ENCODE data around the gene BEST4. TPM values are rescaled to one million over a fixed set of nuclear protein-coding genes. Genes with fewer than 3 reads are reported as not detected.
A peak's percentile ranks its signal among the peaks of the same experiment; 100 is the strongest.
"Not testable (repeated sequence)": the region's sequence is repeated elsewhere in the genome, so short reads cannot be mapped to it uniquely, and the experiment has no call there.

BEST4 gene
- total RNA-seq, 1 experiment from 2014 or later, result not detected

GRCh38 chr1:44819196-44819607 is 31.2 kb upstream of the BEST4 start:
- H3K9ac ChIP-seq (ENCODE audit: low read length), result no peak overlapping the region
- no peaks in the 10 kb centered on the region for H3K27me3 ChIP-seq (ENCODE audit: low read length)
- H3K4me3 ChIP-seq (ENCODE audit: low read length), result peak overlapping the region; percentile 48; the same call in 1 of the 2 replicates
- intact Hi-C loops (cut with micrococcal nuclease), result no loop called here
- no peaks in the 10 kb centered on the region for H3K9me3 ChIP-seq (ENCODE audit: low read length)
- peak overlapping the region; percentile 59 for H3K4me2 ChIP-seq (ENCODE audit: low read length)
- H2AFZ ChIP-seq (ENCODE audit: low read length), result no peak overlapping the region
- H4K20me1 ChIP-seq (ENCODE audit: low read length), result no peaks in the 10 kb centered on the region
- H3F3A ChIP-seq (ENCODE audit: low read length, unreplicated experiment), result no peaks in the 10 kb centered on the region
- DNase-seq (no peak), ATAC-seq (no peak)
- H3K36me3 ChIP-seq (ENCODE audit: low read depth, low read length), result no peaks in the 10 kb centered on the region
- H3K4me1 ChIP-seq (ENCODE audit: insufficient read depth, low read length), result peaks cover 7% of the 10 kb centered on the region; the same call in 1 of the 2 replicates
- TF ChIP-seq EZH2phosphoT487 (IDR thresholded peaks at IDR 0.05; ENCODE audit: borderline replicate concordance, low read length) (no peak), EZH2 (IDR thresholded peaks at IDR 0.05; ENCODE audit: low read length, unreplicated experiment) (no peak), CTCF (conservative IDR thresholded peaks at IDR 0.05; ENCODE audit: low read depth, low read length) (no peak)
- CTCF ChIA-PET, result interaction anchor here (0.5 to 0.8 kb wide), 2 partner anchors 19 to 92 kb away, joined by 5 to 15 read pairs; partner anchors contain the start of gene PLK3
- H3K27ac ChIP-seq (ENCODE audit: low read length), result 0 out of 2 replicates have a peak overlapping the region, but pooled peaks have one; percentile 19
- H3K9me2 ChIP-seq (replicated peaks; ENCODE audit: low read length), result no peaks in the 10 kb centered on the region
- POLR2A ChIA-PET (ENCODE audit: unreplicated experiment), result interaction anchor here (0.5 to 1.3 kb wide), 7 partner anchors 19 to 671 kb away, joined by 3 to 15 read pairs (median 6); partner anchors contain the start of genes PLK3 and PTCH2
- BruUV-seq (replicated peaks), result no TSS peak
- no peaks in the 10 kb centered on the region for H3K79me2 ChIP-seq (ENCODE audit: low read length)

DNA sequence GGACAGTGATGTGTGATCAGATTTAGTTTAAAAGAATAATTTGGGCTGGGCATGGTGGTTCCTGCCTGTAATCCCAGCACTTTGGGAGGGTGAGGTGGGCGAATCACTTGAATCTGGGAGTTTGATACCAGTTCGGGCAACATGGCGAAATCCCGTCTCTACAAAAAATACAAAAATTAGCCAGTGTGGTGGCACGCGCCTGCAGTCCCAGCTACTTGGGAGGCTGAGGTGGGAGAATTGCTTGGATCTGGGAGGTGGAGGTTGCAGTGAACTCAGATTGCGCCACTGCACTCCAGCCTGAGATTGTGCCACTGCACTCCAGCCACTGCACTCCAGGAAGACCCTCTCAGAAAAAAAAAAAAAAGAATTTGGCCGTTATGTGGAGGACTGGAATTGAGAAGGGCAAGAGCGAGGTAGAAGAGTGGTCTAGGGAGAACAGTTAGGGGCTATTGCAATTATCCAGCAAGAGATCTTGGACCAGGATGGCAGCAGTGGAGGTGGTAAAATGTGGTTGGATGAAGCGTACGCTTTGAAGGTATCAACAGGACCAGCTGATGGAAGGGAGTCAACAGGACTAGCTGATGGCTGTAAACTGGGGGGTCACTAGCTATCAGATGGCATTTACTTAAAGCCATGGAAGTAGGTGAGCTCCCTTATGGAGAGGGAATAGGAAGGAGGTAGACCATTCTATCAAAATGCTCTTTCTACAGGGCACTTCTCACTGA is 30.0 kb upstream of the BEST4 start:
- no TSS peak for BruUV-seq (replicated peaks)
- CTCF ChIA-PET, result no interaction called here
- POLR2A ChIA-PET (ENCODE audit: unreplicated experiment), result no interaction called here
- no peak for ATAC-seq
- H3K4me2 ChIP-seq (ENCODE audit: low read length), result no peak overlapping the region
- H3K4me3 ChIP-seq (ENCODE audit: low read length), result no peak overlapping the region
- no peak overlapping the region for H3K9ac ChIP-seq (ENCODE audit: low read length)
- no peaks in the 10 kb centered on the region for H3K79me2 ChIP-seq (ENCODE audit: low read length)
- H3K36me3 ChIP-seq (ENCODE audit: low read depth, low read length), result no peaks in the 10 kb centered on the region
- H4K20me1 ChIP-seq (ENCODE audit: low read length), result no peaks in the 10 kb centered on the region
- H2AFZ ChIP-seq (ENCODE audit: low read length), result no peak overlapping the region
- H3K9me2 ChIP-seq (replicated peaks; ENCODE audit: low read length), result no peaks in the 10 kb centered on the region
- TF ChIP-seq EZH2 (IDR thresholded peaks at IDR 0.05; ENCODE audit: low read length, unreplicated experiment), result no peak
- no peak for TF ChIP-seq EZH2phosphoT487 (IDR thresholded peaks at IDR 0.05; ENCODE audit: borderline replicate concordance, low read length)
- TF ChIP-seq CTCF (conservative IDR thresholded peaks at IDR 0.05; ENCODE audit: low read depth, low read length), result no peak
- no peaks in the 10 kb centered on the region for H3K27me3 ChIP-seq (ENCODE audit: low read length)
- no peak for DNase-seq
- peaks cover 7% of the 10 kb centered on the region; the same call in 1 of the 2 replicates for H3K4me1 ChIP-seq (ENCODE audit: insufficient read depth, low read length)
- no peaks in the 10 kb centered on the region for H3F3A ChIP-seq (ENCODE audit: low read length, unreplicated experiment)
- no peaks in the 10 kb centered on the region for H3K9me3 ChIP-seq (ENCODE audit: low read length)
- no peak overlapping the region for H3K27ac ChIP-seq (ENCODE audit: low read length)
- intact Hi-C loops (cut with micrococcal nuclease), result no loop called here

GRCh38 chr1:44817307-44817706 is 29.3 kb upstream of the BEST4 start:
- Histone ChIP-seq H3K27ac (ENCODE audit: low read length) (no peak overlapping the region), H3K9me2 (replicated peaks; ENCODE audit: low read length) (no peaks in the 10 kb centered on the region), H3K27me3 (ENCODE audit: low read length) (no peaks in the 10 kb centered on the region), H3K9ac (ENCODE audit: low read length) (no peak overlapping the region), H4K20me1 (ENCODE audit: low read length) (no peaks in the 10 kb centered on the region), H3K4me1 (ENCODE audit: insufficient read depth, low read length) (peaks cover 7% of the 10 kb centered on the region; the same call in 1 of the 2 replicates), H3F3A (ENCODE audit: low read length, unreplicated experiment) (no peaks in the 10 kb centered on the region), H2AFZ (ENCODE audit: low read length) (no peak overlapping the region), H3K36me3 (ENCODE audit: low read depth, low read length) (no peaks in the 10 kb centered on the region), H3K4me2 (ENCODE audit: low read length) (no peak overlapping the region), H3K9me3 (ENCODE audit: low read length) (no peaks in the 10 kb centered on the region), H3K79me2 (ENCODE audit: low read length) (no peaks in the 10 kb centered on the region), H3K4me3 (ENCODE audit: low read length) (no peak overlapping the region)
- no peak for DNase-seq
- ChIA-PET POLR2A (ENCODE audit: unreplicated experiment) (no interaction called here), CTCF (no interaction called here)
- no peak for TF ChIP-seq EZH2phosphoT487 (IDR thresholded peaks at IDR 0.05; ENCODE audit: borderline replicate concordance, low read length)
- no peak for TF ChIP-seq EZH2 (IDR thresholded peaks at IDR 0.05; ENCODE audit: low read length, unreplicated experiment)
- no peak for TF ChIP-seq CTCF (conservative IDR thresholded peaks at IDR 0.05; ENCODE audit: low read depth, low read length)
- intact Hi-C loops (cut with micrococcal nuclease), result no loop called here
- BruUV-seq (replicated peaks), result no TSS peak
- ATAC-seq, result no peak

- H3K36me3 ChIP-seq (ENCODE audit: low read depth, low read length); H3K4me2 ChIP-seq (ENCODE audit: low read length); POLR2A ChIA-PET (ENCODE audit: unreplicated experiment); ATAC-seq; H3K4me3 ChIP-seq (ENCODE audit: low read length); H3K79me2 ChIP-seq (ENCODE audit: low read length); H3F3A ChIP-seq (ENCODE audit: low read length, unreplicated experiment); H4K20me1 ChIP-seq (ENCODE audit: low read length); H3K9me3 ChIP-seq (ENCODE audit: low read length); H3K9me2 ChIP-seq (replicated peaks; ENCODE audit: low read length); H3K27me3 ChIP-seq (ENCODE audit: low read length); H3K27ac ChIP-seq (ENCODE audit: low read length); intact Hi-C loops (cut with micrococcal nuclease); H3K9ac ChIP-seq (ENCODE audit: low read length); H2AFZ ChIP-seq (ENCODE audit: low read length); CTCF ChIA-PET; BruUV-seq (replicated peaks); DNase-seq: not testable (repeated sequence)
- H3K4me1 ChIP-seq (ENCODE audit: insufficient read depth, low read length), result peaks cover 14% of the 10 kb centered on the region; the same call in 1 of the 2 replicates
These were observed 28.0 kb upstream of the BEST4 start for GRCh38 chr1:44815926-44816325.
